ENCODE data around the gene BAD.

BAD gene

DNA sequence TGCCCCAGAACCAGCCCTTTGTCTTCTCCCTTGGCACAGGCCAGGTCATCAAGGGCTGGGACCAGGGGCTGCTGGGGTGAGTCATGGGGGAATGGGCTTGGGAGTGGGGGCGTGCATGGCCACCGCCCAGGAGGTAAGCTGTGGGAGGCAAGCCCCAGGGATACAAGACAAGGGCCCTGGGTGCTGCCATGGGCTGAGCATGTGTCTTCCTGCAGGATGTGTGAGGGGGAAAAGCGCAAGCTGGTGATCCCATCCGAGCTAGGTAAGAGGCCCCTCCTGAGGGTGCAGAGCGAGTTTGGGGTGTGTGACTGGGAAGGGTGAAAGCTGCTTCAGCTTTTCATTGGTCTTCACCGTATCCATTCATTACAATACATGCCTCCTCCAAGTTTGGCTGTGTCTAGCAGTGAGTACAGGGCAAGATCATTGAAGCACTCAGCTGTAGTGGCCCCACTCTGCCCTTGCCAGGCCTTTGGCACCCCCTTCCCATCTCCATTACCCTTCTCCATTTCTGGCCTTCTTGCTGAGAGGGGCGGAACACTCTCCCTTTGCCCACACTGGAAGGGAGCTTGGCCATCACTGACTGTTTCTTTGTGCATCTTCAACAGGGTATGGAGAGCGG is 41.1 kb downstream of the BAD start:
- Histone ChIP-seq H3K27ac (ENCODE audit: low read length) (no peak overlapping the region), H3K9me3 (ENCODE audit: control insufficient read depth, insufficient read depth, low read length) (no peaks in the 10 kb centered on the region), H3K4me1 (ENCODE audit: control insufficient read depth, insufficient read depth, low read length) (peaks cover 8% of the 10 kb centered on the region), H3K4me3 (ENCODE audit: low read length) (no peak overlapping the region), H3K36me3 (ENCODE audit: control insufficient read depth, insufficient read depth, low read length) (peaks cover 15% of the 10 kb centered on the region; the same call in 1 of the 2 replicates), H3K27me3 (ENCODE audit: control insufficient read depth, insufficient read depth, low read length) (no peaks in the 10 kb centered on the region)
- DNase-seq (ENCODE audit: low read depth, low spot score) = no peak
- WGBS (ENCODE audit: insufficient coverage, insufficient read length) = no CpG with 5 or more reads among the region's 8 CpGs

- no peak for DNase-seq (ENCODE audit: low read depth, low spot score)
- Histone ChIP-seq H3K36me3 (ENCODE audit: control insufficient read depth, insufficient read depth, low read length) (peaks cover 18% of the 10 kb centered on the region; the same call in 1 of the 2 replicates), H3K4me3 (ENCODE audit: low read length) (peak overlapping the region; percentile 57), H3K9me3 (ENCODE audit: control insufficient read depth, insufficient read depth, low read length) (no peaks in the 10 kb centered on the region), H3K27ac (ENCODE audit: low read length) (no peak overlapping the region), H3K27me3 (ENCODE audit: control insufficient read depth, insufficient read depth, low read length) (no peaks in the 10 kb centered on the region), H3K4me1 (ENCODE audit: control insufficient read depth, insufficient read depth, low read length) (peaks cover 5% of the 10 kb centered on the region)
- WGBS (ENCODE audit: insufficient coverage, insufficient read length) = no CpG with 5 or more reads among the region's 63 CpGs
These were observed 42.7 kb downstream of the BAD start for GRCh38 chr11:64241491-64242374.

DNA sequence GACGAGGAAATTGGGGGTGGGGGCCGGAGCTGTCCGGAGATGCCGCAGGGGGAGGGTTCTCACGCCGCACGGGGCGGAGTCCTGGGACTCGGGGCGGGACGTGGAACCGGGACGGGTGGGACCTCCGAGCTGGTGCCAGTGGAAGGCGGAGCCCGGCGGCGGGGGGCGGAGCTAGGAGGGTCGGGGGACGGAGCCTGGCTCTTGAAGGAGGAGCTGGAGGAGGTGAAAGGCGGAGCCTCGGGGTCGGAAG is 43.3 kb downstream of the BAD start:
- no peak for DNase-seq (ENCODE audit: low read depth, low spot score)
- H3K4me3 ChIP-seq (ENCODE audit: low read length) = peak overlapping the region; percentile 73; the same call in 1 of the 2 replicates
- no CpG with 5 or more reads among the region's 24 CpGs for whole genome bisulfite sequencing (ENCODE audit: insufficient coverage, insufficient read length)
- peaks cover 5% of the 10 kb centered on the region for H3K4me1 ChIP-seq (ENCODE audit: control insufficient read depth, insufficient read depth, low read length)
- peaks cover 18% of the 10 kb centered on the region; the same call in 1 of the 2 replicates for H3K36me3 ChIP-seq (ENCODE audit: control insufficient read depth, insufficient read depth, low read length)
- H3K27ac ChIP-seq (ENCODE audit: low read length) = no peak overlapping the region
- H3K27me3 ChIP-seq (ENCODE audit: control insufficient read depth, insufficient read depth, low read length) = no peaks in the 10 kb centered on the region
- no peaks in the 10 kb centered on the region for H3K9me3 ChIP-seq (ENCODE audit: control insufficient read depth, insufficient read depth, low read length)

- DNase-seq (ENCODE audit: low read depth, low spot score) = no peak
- peak within 1 kb of the TSS; percentile 73 for H3K4me3 ChIP-seq (ENCODE audit: low read length)
- no CpG with 5 or more reads among the region's 58 CpGs for WGBS (ENCODE audit: insufficient coverage, insufficient read length)
- peaks cover 18% of the 10 kb centered on the region; the same call in 1 of the 2 replicates for H3K36me3 ChIP-seq (ENCODE audit: control insufficient read depth, insufficient read depth, low read length)
- H3K4me1 ChIP-seq (ENCODE audit: control insufficient read depth, insufficient read depth, low read length) = peaks cover 5% of the 10 kb centered on the region
- H3K27me3 ChIP-seq (ENCODE audit: control insufficient read depth, insufficient read depth, low read length) = no peaks in the 10 kb centered on the region
- H3K9me3 ChIP-seq (ENCODE audit: control insufficient read depth, insufficient read depth, low read length) = no peaks in the 10 kb centered on the region
- H3K27ac ChIP-seq (ENCODE audit: low read length) = no peak within 1 kb of the TSS
These were observed 43.8 kb downstream of the BAD start, which contains the start of gene FKBP2 for GRCh38 chr11:64240435-64241240. Gene FKBP2, plus strand, starts transcription at chr11:64241095. Its CDS starts 1,293 bp downstream, at chr11:64242388.

DNA sequence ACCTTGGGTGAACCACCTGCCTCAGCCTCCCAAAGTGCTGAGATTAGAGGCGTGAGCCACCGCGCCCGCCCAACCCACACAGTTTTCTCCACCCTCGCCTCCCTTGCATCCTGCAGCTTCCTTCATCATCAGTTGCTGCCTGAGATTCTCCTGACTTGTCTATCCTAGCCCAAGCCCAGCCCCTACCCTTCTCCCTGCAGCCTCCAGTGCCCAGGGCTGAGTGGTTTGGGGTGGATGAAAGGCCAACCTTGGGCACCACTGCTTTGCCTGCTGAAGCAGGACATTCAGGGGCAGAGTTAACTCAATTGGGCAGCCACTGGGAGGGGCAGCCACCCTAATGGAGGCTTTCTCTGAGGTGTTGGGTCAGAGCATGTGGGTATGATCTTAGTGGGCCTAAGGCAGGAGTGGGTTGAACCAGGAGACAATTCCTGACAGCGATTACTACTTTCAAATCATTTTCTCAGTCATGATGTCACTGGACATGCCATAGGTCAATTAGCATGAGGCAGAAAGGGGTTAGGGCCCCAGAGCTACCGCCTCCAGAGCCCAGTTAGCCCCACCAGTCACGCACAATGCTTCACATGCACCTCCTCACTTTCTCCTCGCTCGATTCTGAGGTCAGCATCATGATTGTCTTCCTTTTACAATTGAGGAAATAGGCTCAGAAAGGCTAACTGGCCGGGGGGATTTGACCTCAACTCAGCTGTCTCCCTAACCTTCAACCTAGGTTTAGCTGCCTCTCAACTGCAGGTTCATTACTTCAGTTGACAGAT is 44.6 kb downstream of the BAD start:
- no peak for DNase-seq (ENCODE audit: low read depth, low spot score)
- H3K9me3 ChIP-seq (ENCODE audit: control insufficient read depth, insufficient read depth, low read length) = no peaks in the 10 kb centered on the region
- H3K36me3 ChIP-seq (ENCODE audit: control insufficient read depth, insufficient read depth, low read length) = peaks cover 16% of the 10 kb centered on the region; the same call in 1 of the 2 replicates
- H3K4me3 ChIP-seq (ENCODE audit: low read length) = peak overlapping the region; percentile 73; the same call in 1 of the 2 replicates
- H3K27ac ChIP-seq (ENCODE audit: low read length) = no peak overlapping the region
- no peaks in the 10 kb centered on the region for H3K27me3 ChIP-seq (ENCODE audit: control insufficient read depth, insufficient read depth, low read length)
- peaks cover 2% of the 10 kb centered on the region for H3K4me1 ChIP-seq (ENCODE audit: control insufficient read depth, insufficient read depth, low read length)
- WGBS (ENCODE audit: insufficient coverage, insufficient read length) = no CpG with 5 or more reads among the region's 11 CpGs

DNA sequence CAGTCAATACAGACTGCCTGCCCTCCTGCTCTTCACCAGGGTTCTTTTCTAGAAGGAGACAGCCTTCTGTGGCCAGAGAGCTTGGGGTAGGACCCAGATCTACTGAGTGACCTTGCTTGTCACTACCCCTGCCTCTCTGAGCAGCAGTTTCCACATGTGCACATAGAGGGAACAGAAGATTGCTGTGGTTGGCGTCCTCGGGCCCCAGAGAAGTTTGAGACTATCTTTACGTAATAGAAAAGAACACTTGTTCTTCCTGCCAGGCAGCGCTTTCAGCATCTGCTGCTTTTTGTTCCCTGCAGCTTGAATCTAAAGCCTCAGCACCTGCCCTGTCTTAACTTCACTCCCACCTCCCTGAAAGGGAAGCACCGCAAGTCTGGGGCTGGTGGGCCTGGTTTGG is 45.5 kb downstream of the BAD start:
- Histone ChIP-seq H3K27me3 (ENCODE audit: control insufficient read depth, insufficient read depth, low read length) (no peaks in the 10 kb centered on the region), H3K4me3 (ENCODE audit: low read length) (no peak overlapping the region), H3K9me3 (ENCODE audit: control insufficient read depth, insufficient read depth, low read length) (no peaks in the 10 kb centered on the region), H3K27ac (ENCODE audit: low read length) (no peak overlapping the region), H3K36me3 (ENCODE audit: control insufficient read depth, insufficient read depth, low read length) (peaks cover 14% of the 10 kb centered on the region; the same call in 1 of the 2 replicates), H3K4me1 (ENCODE audit: control insufficient read depth, insufficient read depth, low read length) (peaks cover 2% of the 10 kb centered on the region)
- DNase-seq (ENCODE audit: low read depth, low spot score) = no peak
- WGBS (ENCODE audit: insufficient coverage, insufficient read length) = no CpG with 5 or more reads among the region's 5 CpGs

DNA sequence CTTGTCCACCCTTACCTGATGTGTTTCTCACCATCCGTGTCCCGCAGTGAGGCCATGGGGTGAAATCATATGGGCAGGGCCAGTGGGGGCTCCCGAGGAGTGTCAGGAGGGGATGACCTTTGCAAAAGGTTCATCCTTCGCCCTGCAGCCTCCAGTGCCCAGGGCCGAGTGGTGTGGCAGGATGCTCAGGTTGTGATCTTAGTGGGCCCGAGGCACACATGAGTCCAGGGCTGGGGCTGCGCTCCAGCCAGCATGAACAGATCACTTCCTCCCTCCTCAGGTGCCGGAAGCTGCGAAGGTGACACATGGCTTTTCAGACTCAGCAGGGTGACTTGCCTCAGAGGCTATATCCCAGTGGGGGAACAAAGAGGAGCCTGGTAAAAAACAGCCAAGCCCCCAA is 46.4 kb downstream of the BAD start:
- Histone ChIP-seq H3K4me3 (ENCODE audit: low read length) (no peak overlapping the region), H3K27me3 (ENCODE audit: control insufficient read depth, insufficient read depth, low read length) (no peaks in the 10 kb centered on the region), H3K9me3 (ENCODE audit: control insufficient read depth, insufficient read depth, low read length) (no peaks in the 10 kb centered on the region), H3K36me3 (ENCODE audit: control insufficient read depth, insufficient read depth, low read length) (peaks cover 7% of the 10 kb centered on the region; the same call in 1 of the 2 replicates), H3K27ac (ENCODE audit: low read length) (no peak overlapping the region), H3K4me1 (ENCODE audit: control insufficient read depth, insufficient read depth, low read length) (peaks cover 4% of the 10 kb centered on the region)
- no CpG with 5 or more reads among the region's 9 CpGs for WGBS (ENCODE audit: insufficient coverage, insufficient read length)
- DNase-seq (ENCODE audit: low read depth, low spot score) = no peak

DNA sequence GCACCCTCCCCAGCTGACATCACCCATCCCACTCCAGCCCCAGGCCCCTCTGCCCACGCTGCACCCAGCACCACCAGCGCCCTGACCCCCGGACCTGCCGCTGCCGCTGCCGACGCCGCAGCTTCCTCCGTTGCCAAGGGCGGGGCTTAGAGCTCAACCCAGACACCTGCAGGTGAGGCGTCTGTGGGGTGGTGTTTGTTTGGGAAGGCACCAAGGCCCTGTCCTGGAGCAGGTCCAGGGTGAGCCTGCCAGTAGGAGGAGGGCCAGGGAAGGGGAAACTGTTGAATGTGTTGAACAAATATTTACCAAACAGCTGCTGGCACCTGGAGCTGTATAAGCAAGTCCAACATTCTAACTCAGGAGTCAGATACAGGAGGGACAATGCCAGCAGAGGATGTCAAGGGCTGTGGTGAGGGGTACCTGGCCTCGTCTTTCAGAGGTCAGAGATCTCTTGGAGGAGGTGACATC is 46.9 kb downstream of the BAD start:
- Histone ChIP-seq H3K36me3 (ENCODE audit: control insufficient read depth, insufficient read depth, low read length) (peaks cover 7% of the 10 kb centered on the region; the same call in 1 of the 2 replicates), H3K27ac (ENCODE audit: low read length) (no peak overlapping the region), H3K4me1 (ENCODE audit: control insufficient read depth, insufficient read depth, low read length) (peaks cover 4% of the 10 kb centered on the region; the same call in 1 of the 2 replicates), H3K4me3 (ENCODE audit: low read length) (no peak overlapping the region), H3K27me3 (ENCODE audit: control insufficient read depth, insufficient read depth, low read length) (no peaks in the 10 kb centered on the region), H3K9me3 (ENCODE audit: control insufficient read depth, insufficient read depth, low read length) (no peaks in the 10 kb centered on the region)
- DNase-seq (ENCODE audit: low read depth, low spot score) = no peak
- WGBS (ENCODE audit: insufficient coverage, insufficient read length) = no CpG with 5 or more reads among the region's 12 CpGs

GRCh38 chr11:64235437-64236161 is 48.9 kb downstream of the BAD start:
- Histone ChIP-seq H3K9me3 (ENCODE audit: control insufficient read depth, insufficient read depth, low read length) (no peaks in the 10 kb centered on the region), H3K27ac (ENCODE audit: low read length) (no peak overlapping the region)
- DNase-seq (ENCODE audit: low read depth, low spot score) = no peak

More at GRCh38 chr11:64235437-64236161, 48.9 kb downstream of the BAD start:
- Histone ChIP-seq H3K4me1 (ENCODE audit: control insufficient read depth, insufficient read depth, low read length) (peaks cover 4% of the 10 kb centered on the region; the same call in 1 of the 2 replicates), H3K4me3 (ENCODE audit: low read length) (peak overlapping the region; percentile 48; the same call in 1 of the 2 replicates), H3K36me3 (ENCODE audit: control insufficient read depth, insufficient read depth, low read length) (peaks cover 7% of the 10 kb centered on the region; the same call in 1 of the 2 replicates), H3K27me3 (ENCODE audit: control insufficient read depth, insufficient read depth, low read length) (no peaks in the 10 kb centered on the region)
- WGBS (ENCODE audit: insufficient coverage, insufficient read length) = no CpG with 5 or more reads among the region's 12 CpGs
